H9 (cell line): ENCODE data around the gene TEX12. TPM values are rescaled to one million over a fixed set of nuclear protein-coding genes. Genes with fewer than 3 reads are reported as not detected.

Source experiments
- DNase-seq: peaks from one replicate; pipeline ENCODE4 v3.0.0-alpha.2; 2017
- H2AFZ ChIP-seq: one replicate; pipeline ENCODE4 v1.6.1; 2013; ENCODE audit warnings: mild to moderate bottlenecking, low read length, control low read depth, moderate library complexity
- H2AK5ac ChIP-seq: 2 replicates; pipeline ENCODE4 v1.6.1; 2013; ENCODE audit warnings: low read length, control low read depth, mixed read lengths; ENCODE audit not compliant: insufficient read length
- H2BK120ac ChIP-seq: one replicate; pipeline ENCODE4 v1.6.1; 2013; ENCODE audit warnings: low read depth, mild to moderate bottlenecking, low read length, control low read depth, inconsistent platforms; ENCODE audit not compliant: poor library complexity, severe bottlenecking
- H2BK12ac ChIP-seq: 2 replicates; pipeline ENCODE4 v1.6.1; 2013; ENCODE audit warnings: low read length, control low read depth, mixed read lengths, low read depth; ENCODE audit not compliant: insufficient read length
- H2BK15ac ChIP-seq: 2 replicates; pipeline ENCODE4 v1.6.1; 2013; ENCODE audit warnings: low read depth, low read length, control low read depth
- H2BK20ac ChIP-seq: one replicate; pipeline ENCODE4 v1.6.1; 2013; ENCODE audit warnings: low read depth, mild to moderate bottlenecking, low read length, control low read depth, inconsistent platforms; ENCODE audit not compliant: poor library complexity, severe bottlenecking
- H2BK5ac ChIP-seq: 2 replicates; pipeline ENCODE4 v1.6.1; 2013; ENCODE audit warnings: low read length, control low read depth, mixed read lengths; ENCODE audit not compliant: insufficient read length
- H3K14ac ChIP-seq: 2 replicates; pipeline ENCODE4 v1.6.1; 2013; ENCODE audit warnings: low read length, control low read depth; ENCODE audit not compliant: insufficient read depth
- H3K18ac ChIP-seq: 2 replicates; pipeline ENCODE4 v1.6.1; 2013; ENCODE audit warnings: low read depth, mild to moderate bottlenecking, mixed read lengths, low read length, control low read depth; ENCODE audit not compliant: insufficient read length
- H3K23ac ChIP-seq: 2 replicates; pipeline ENCODE4 v1.6.1; 2013; ENCODE audit warnings: low read length, control low read depth, mixed read lengths, low read depth; ENCODE audit not compliant: insufficient read length
- H3K23me2 ChIP-seq: 2 replicates; pipeline ENCODE4 v1.6.1; 2013; ENCODE audit warnings: low read depth, mild to moderate bottlenecking, mixed read lengths, low read length, control low read depth; ENCODE audit not compliant: insufficient read length, poor library complexity, severe bottlenecking
- H3K27ac ChIP-seq: 2 replicates; pipeline ENCODE4 v1.5.1; 2013; ENCODE audit warnings: low read length, control low read depth, mixed read lengths, low read depth; ENCODE audit not compliant: insufficient read length
- H3K27me3 ChIP-seq: 2 replicates; pipeline ENCODE4 v1.6.1; 2013; ENCODE audit warnings: low read length, control low read depth, inconsistent platforms; ENCODE audit not compliant: insufficient read depth
- H3K4ac ChIP-seq: 2 replicates; pipeline ENCODE4 v1.6.1; 2013; ENCODE audit warnings: low read depth, mild to moderate bottlenecking, control low read depth, inconsistent platforms, low read length, moderate library complexity
- H3K4me1 ChIP-seq: 2 replicates; pipeline ENCODE4 v1.6.1; 2013; ENCODE audit warnings: low read length, control low read depth, inconsistent platforms; ENCODE audit not compliant: insufficient read depth
- H3K4me2 ChIP-seq: 2 replicates; pipeline ENCODE4 v1.6.1; 2013; ENCODE audit warnings: low read length, control low read depth, mixed read lengths; ENCODE audit not compliant: insufficient read length, insufficient read depth
- H3K56ac ChIP-seq: 2 replicates; pipeline ENCODE4 v1.6.1; 2013; ENCODE audit warnings: low read depth, mild to moderate bottlenecking, mixed read lengths, low read length, control low read depth; ENCODE audit not compliant: insufficient read length
- H3K79me1 ChIP-seq: 2 replicates; pipeline ENCODE4 v1.6.1; 2013; ENCODE audit warnings: low read depth, mild to moderate bottlenecking, moderate library complexity, low read length, control low read depth, inconsistent platforms; ENCODE audit not compliant: insufficient read depth, poor library complexity, severe bottlenecking
- H3K79me2 ChIP-seq: 2 replicates; pipeline ENCODE4 v1.6.1; 2013; ENCODE audit warnings: low read length, control low read depth, inconsistent platforms; ENCODE audit not compliant: insufficient read depth
- H3K9ac ChIP-seq: 2 replicates; pipeline ENCODE4 v1.6.1; 2013; ENCODE audit warnings: low read length, control low read depth, mixed read lengths; ENCODE audit not compliant: insufficient read length; ENCODE audit errors: extremely low read depth
- H3K9me3 ChIP-seq: one replicate; pipeline ENCODE4 v1.6.1; 2013; ENCODE audit warnings: low read depth, low read length, inconsistent platforms; ENCODE audit not compliant: control insufficient read depth
- H3T11ph ChIP-seq: one replicate; pipeline ENCODE4 v1.6.1; 2013; ENCODE audit warnings: mild to moderate bottlenecking, low read length, control low read depth, inconsistent platforms
- H4K20me1 ChIP-seq: one replicate; pipeline ENCODE4 v1.6.1; 2013; ENCODE audit not compliant: control insufficient read depth, insufficient read length, insufficient read depth
- H4K5ac ChIP-seq: 2 replicates; pipeline ENCODE4 v1.6.1; 2013; ENCODE audit warnings: low read depth, mild to moderate bottlenecking, mixed read lengths, low read length, control low read depth; ENCODE audit not compliant: insufficient read length
- H4K8ac ChIP-seq: replicated peaks from 2 replicates; pipeline ENCODE4 v1.6.1; 2013; ENCODE audit warnings: low read length, control low read depth, mixed read lengths, low read depth; ENCODE audit not compliant: insufficient read length
- H4K91ac ChIP-seq: 2 replicates; pipeline ENCODE4 v1.6.1; 2013; ENCODE audit warnings: low read depth, mild to moderate bottlenecking, moderate library complexity, mixed read lengths, low read length, control low read depth; ENCODE audit not compliant: insufficient read length
- H3K27ac Mint-ChIP-seq, 3 experiments: 2 replicates in 2 of 3; 3 replicates in 1 of 3; pipeline ENCODE4 v1.8.0; 2020 to 2021; ENCODE audit warnings: mixed read lengths in 3 of 3, mild to moderate bottlenecking in 1 of 3, moderate library complexity in 1 of 3
- H3K27me3 Mint-ChIP-seq: 2 replicates; pipeline ENCODE4 v1.8.0; 2021; ENCODE audit warnings: low read depth, mild to moderate bottlenecking, moderate library complexity, mixed read lengths
- H3K36me3 Mint-ChIP-seq, 3 experiments: 2 replicates in 2 of 3; 3 replicates in 1 of 3; pipeline ENCODE4 v1.8.0; 2020 to 2021; ENCODE audit warnings: low read depth in 3 of 3, mixed read lengths in 3 of 3; ENCODE audit not compliant: insufficient read depth in 1 of 3
- H3K4me1 Mint-ChIP-seq, 2 experiments: 2 replicates each; pipeline ENCODE4 v1.8.0; 2020; ENCODE audit warnings: mixed read lengths in 2 of 2
- H3K4me3 Mint-ChIP-seq, 2 experiments: 2 replicates in 1 of 2; 3 replicates in 1 of 2; pipeline ENCODE4 v1.8.0; 2020 to 2021; ENCODE audit warnings: mild to moderate bottlenecking in 2 of 2, mixed read lengths in 2 of 2, moderate library complexity in 1 of 2
- H3K9me3 Mint-ChIP-seq, 2 experiments: 2 replicates in 1 of 2; 3 replicates in 1 of 2; pipeline ENCODE4 v1.8.0; 2020; ENCODE audit warnings: mild to moderate bottlenecking in 2 of 2, mixed read lengths in 2 of 2, moderate library complexity in 1 of 2
- WGBS: extraction: QIAGEN DNeasy Blood & Tissue Kit; methylation state at CpG from one replicate; pipeline ENCODE4 v1.1.7; 2013; ENCODE audit warnings: missing lambda C conversion rate, low lambda C conversion rate, mixed read lengths; ENCODE audit not compliant: insufficient read length; ENCODE audit errors: extremely low coverage; 5-methylcytosine and 5-hydroxymethylcytosine counted together
- total RNA-seq: library from RNA; stranded (reverse); gene quantifications from 2 replicates; pipeline ENCODE4 v1.2.1, GENCODE V29; 2021
- TF ChIP-seq, protein P1 (sequence below): fragments of 200-600 bp; sonication (generic); conservative IDR thresholded peaks from 3 replicates; pipeline ENCODE4 v1.8.0; 2021; ENCODE audit warnings: antibody characterized with exemption, mild to moderate bottlenecking

TEX12 gene
- total RNA-seq, 1 experiment from 2014 or later: 0.31 TPM

DNA sequence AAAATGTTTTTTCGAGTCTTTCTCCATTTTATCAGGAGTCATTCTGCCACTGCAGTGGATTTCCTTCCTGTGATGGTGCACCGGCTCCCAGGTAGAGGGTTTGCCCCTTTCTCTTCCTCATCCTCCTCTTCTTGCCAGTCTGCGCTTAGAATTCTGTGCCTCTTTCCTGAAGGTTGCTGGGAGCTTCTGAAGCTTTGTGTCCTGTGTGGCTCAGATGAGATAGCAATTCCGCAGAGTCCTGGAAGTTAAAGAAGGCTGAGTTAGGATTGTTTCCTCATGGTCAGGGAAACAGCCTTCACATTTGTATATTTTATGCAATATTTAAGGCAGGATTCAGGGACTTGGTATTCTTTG lies 8.4 kb downstream of the TEX12 start:
- H3K23me2 ChIP-seq: no peaks in the 10 kb centered on the region
- no peak overlapping the region for H4K8ac ChIP-seq
- H4K91ac ChIP-seq: no peak overlapping the region
- no peak overlapping the region for H2BK120ac ChIP-seq
- H3K14ac ChIP-seq: no peak overlapping the region
- H3K79me1 ChIP-seq: no peaks in the 10 kb centered on the region
- no peak overlapping the region for H3K18ac ChIP-seq
- no peaks in the 10 kb centered on the region for H3K79me2 ChIP-seq
- Mint-ChIP-seq H3K9me3 (no peaks in the 10 kb centered on the region), H3K36me3 (no peaks in the 10 kb centered on the region), H3K27me3 (peaks cover 13% of the 10 kb centered on the region), H3K4me1 (0 out of 4 replicates have a peak, but pooled peaks cover 0 to 2% of the 10 kb centered on the region in 2 experiments), H3K27ac (no peak overlapping the region), H3K4me3 (peak overlapping the region in 1 of 2 experiments; percentile 30; a peak in 1 of 5 replicates)
- H3T11ph ChIP-seq: no peak overlapping the region
- no peak overlapping the region for H2AK5ac ChIP-seq
- H2BK5ac ChIP-seq: no peak overlapping the region
- no peak overlapping the region for H2BK20ac ChIP-seq
- H3K9ac ChIP-seq: no peak overlapping the region
- TF ChIP-seq, protein P1, sequence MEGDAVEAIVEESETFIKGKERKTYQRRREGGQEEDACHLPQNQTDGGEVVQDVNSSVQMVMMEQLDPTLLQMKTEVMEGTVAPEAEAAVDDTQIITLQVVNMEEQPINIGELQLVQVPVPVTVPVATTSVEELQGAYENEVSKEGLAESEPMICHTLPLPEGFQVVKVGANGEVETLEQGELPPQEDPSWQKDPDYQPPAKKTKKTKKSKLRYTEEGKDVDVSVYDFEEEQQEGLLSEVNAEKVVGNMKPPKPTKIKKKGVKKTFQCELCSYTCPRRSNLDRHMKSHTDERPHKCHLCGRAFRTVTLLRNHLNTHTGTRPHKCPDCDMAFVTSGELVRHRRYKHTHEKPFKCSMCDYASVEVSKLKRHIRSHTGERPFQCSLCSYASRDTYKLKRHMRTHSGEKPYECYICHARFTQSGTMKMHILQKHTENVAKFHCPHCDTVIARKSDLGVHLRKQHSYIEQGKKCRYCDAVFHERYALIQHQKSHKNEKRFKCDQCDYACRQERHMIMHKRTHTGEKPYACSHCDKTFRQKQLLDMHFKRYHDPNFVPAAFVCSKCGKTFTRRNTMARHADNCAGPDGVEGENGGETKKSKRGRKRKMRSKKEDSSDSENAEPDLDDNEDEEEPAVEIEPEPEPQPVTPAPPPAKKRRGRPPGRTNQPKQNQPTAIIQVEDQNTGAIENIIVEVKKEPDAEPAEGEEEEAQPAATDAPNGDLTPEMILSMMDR: no peak
- H3K23ac ChIP-seq: no peak overlapping the region
- no peaks in the 10 kb centered on the region for H3K27me3 ChIP-seq
- no peak overlapping the region for H2BK15ac ChIP-seq
- peak overlapping the region; percentile 35 for H3K4me2 ChIP-seq
- no CpG with 5 or more reads among the region's 4 CpGs for WGBS
- no peaks in the 10 kb centered on the region for H3K9me3 ChIP-seq
- no peak for DNase-seq
- no peak overlapping the region for H3K4ac ChIP-seq
- no peak overlapping the region for H2BK12ac ChIP-seq
- H3K56ac ChIP-seq: no peak overlapping the region
- no peak overlapping the region for H4K5ac ChIP-seq
- H3K27ac ChIP-seq: no peak overlapping the region
- H2AFZ ChIP-seq: no peak overlapping the region
- no peaks in the 10 kb centered on the region for H3K4me1 ChIP-seq
- no peaks in the 10 kb centered on the region for H4K20me1 ChIP-seq
